Stimulated activated CD4-positive, alpha-beta T cell treated with anti-CD3 and anti-CD28 coated beads, Interleukin-15, amount 100 ng/mL, for 1 hour (primary cell): ENCODE data around the gene ATP6V1E1.

Experiments used
- DNase-seq, 2 donors: peaks; one replicate each; pipeline ENCODE4 v3.0.0-alpha.2; 2020; ENCODE audit warnings: low read depth in 1 of 2, low spot score in 1 of 2

ATP6V1E1 gene

DNA sequence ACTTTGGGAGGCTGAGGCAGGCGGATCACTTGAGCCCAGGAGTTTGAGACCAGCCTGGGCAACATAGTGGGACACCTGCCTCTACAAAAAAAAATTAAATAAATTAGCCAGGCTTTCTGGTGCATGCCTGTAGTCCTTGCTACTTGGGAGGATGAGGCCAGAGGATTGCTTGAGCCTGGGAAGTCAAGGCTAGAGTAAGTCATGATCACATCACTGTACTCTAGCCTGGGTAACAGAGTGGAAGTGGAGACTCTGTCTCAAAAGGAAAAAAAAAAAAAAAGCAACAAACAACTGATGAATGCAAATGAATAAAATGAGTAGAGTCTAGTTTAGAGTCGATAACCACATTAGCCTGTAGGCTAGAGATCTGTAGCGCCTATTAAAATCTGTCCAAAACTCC lies 6.1 kb upstream of the ATP6V1E1 start:
- no peak for DNase-seq

DNA sequence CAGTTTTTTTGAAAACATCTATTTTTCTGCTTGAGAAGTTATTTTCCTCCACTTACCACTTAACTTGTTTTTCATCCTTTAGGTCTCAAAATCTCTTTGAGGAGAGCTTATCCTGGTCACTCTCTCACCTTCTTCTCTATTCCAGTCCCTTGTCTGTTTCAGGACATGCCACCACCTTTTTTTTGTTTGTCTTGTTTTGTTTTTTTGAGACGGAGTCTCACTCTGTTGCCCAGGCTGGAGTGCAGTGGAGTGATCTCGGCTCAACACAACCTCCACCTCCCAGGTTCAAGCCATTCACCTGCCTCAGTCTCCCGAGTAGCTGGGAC lies 5.4 kb upstream of the ATP6V1E1 start:
- no peak for DNase-seq

DNA sequence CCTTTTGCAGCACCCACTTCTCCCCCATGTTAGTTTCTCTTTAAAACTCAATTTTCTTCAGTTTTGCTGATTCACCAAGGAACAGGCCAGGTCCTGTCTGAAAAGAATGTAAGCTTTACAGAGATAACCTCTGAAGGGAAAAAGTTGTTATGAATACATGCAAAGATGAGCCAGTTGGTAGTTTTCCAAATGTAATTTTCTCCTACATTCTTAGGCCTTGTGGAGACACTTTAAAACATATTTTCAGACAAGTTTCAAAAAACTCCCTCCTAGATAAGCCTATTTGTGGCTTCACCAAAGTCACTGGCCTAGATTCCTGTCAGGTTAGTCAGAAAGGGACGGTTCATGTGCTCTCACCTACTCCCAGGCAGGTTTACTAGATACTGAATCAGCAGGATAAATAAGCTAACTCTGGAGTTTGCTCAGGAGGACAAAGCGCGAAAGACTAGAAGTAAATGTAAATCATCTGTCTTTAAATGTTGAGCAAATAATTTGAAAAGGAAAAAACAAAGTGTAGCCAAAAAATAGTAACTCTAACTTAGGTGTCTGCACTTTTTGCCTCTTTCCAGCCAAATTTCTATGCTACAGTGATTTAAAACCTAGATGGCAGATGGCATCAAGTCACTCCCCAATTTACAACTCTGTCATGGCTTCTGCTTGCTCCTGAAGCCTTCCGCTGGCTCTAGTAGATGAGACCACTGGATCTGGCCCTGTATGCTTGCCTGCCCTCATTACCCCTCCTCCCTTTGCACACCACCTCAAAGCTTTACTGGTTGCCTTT lies 4.9 kb upstream of the ATP6V1E1 start:
- DNase-seq, result no peak

GRCh38 chr22:17631076-17631565 lies 2.6 kb upstream of the ATP6V1E1 start:
- no peak for DNase-seq

DNA sequence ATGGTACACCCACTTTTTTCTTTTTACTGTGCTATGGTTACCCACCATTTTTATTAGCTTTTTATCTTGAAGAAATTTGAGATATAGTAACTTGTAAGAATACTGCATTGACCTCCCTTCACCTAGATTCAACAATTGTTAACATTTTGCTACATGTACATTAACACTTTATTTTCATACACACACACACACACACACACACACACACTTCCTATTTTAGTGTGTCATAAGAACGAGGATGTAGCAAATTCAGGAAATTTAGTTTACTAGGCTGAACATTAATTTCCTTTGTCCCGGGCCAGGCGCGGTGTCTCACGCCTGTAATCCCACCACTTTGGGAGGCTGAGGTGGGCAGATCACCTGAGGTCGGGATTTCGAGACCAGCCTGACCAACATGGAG lies 1.1 kb upstream of the ATP6V1E1 start:
- DNase-seq, result no peak

DNA sequence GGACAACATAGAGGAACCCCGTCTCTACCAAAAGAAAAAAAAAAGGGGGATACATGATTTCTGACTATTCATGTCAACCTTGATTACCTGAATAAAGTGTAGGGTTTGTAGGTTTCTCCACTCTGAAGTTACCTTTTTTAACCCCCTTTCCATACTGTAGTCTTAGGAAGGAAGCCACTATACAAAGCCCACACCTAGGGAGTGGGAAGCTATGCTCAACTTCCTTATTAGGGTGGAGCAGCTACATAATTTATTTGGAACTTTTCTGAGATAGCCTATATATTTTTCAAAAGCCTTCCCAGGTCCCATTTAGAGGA lies 582 bp upstream of the ATP6V1E1 start:
- DNase-seq, result no peak

DNA sequence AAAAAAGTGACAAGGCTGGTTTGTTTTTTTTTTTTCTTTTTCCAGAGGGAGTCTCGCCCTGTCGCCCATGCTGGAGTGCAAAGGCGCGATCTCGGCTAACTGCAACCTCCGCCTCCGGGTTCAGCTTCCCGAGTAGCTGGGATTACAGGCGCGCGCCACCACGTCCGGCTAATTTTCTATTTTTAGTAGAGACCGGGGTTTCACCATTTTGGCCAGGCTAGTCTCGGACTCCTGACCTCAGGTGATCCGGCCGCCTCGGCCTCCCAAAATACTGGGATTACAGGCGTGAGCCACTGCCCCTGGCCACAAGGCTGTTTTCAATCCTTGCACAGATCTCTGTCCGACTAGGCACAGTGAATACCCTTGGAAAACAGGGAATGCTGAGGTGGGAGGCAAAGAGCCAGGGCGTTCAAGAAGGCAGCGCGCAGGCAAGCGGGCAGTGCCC lies 566 bp downstream of the ATP6V1E1 start:
- DNase-seq, result no peak

- no peak for DNase-seq
Observed at GRCh38 chr22:17613280-17613679, 15.3 kb downstream of the ATP6V1E1 start.

GRCh38 chr22:17612057-17612456 lies 16.5 kb downstream of the ATP6V1E1 start:
- DNase-seq, result no peak

DNA sequence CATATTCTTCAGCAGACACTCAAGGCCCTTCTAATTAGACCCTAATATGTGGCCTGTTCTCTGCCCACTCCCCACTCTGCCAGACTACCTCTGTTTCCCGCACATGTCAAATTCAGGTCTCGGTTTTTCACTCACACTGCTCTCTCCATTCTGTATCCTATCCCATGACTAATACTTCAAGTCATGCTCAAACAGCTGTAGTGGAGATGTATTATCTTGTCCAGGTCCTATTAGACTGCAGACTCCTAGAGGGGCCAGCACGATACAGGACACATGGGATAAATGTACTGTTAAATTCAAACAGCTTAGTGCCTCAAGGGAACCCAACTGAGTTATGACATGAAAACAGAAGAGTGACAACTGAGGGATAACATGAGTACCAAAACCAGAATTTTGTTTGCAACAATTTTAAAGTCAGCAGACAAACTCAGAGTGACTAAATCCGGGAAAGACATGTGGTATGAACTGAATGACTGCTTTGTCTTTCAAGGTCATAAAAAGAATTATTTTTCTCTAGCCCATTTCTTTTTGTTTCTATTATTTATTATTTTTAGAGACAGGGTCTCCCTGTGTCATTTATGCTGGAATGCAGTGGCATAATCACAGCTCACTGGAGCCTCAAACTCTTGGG lies 20.5 kb downstream of the ATP6V1E1 start:
- no peak for DNase-seq

GRCh38 chr22:17606496-17606895 lies 22.1 kb downstream of the ATP6V1E1 start:
- no peak for DNase-seq

GRCh38 chr22:17603668-17604067 lies 24.9 kb downstream of the ATP6V1E1 start:
- DNase-seq, result no peak

GRCh38 chr22:17601031-17601430 lies 27.5 kb downstream of the ATP6V1E1 start:
- no peak for DNase-seq

- DNase-seq, result no peak
Observed at GRCh38 chr22:17598318-17598717, 30.2 kb downstream of the ATP6V1E1 start.

DNA sequence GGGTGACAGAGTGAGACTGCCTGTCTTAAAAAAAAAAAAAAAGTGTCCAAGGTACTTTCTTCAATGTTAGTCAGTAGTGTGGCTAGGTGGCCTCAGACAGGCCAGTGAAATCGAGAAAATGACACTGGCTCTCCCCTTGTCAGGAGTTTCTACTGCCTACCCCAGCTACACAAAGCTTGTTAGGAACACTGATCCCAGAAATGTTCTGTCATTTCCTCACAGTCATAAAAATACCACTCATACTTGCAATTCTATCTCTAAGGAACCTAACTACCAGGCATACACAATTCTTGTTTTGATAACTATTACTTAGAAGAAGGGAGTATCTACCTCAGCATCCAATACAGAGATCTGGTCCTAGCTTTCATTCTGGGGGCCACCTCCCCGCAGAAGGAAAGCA lies 31.3 kb downstream of the ATP6V1E1 start:
- DNase-seq, result no peak

GRCh38 chr22:17596226-17596625 lies 32.3 kb downstream of the ATP6V1E1 start:
- DNase-seq, result no peak

GRCh38 chr22:17592201-17592600 lies 36.3 kb downstream of the ATP6V1E1 start:
- no peak for DNase-seq

GRCh38 chr22:17590586-17590985 lies 38.0 kb downstream of the ATP6V1E1 start:
- DNase-seq, result no peak

GRCh38 chr22:17589810-17590375 lies 38.7 kb downstream of the ATP6V1E1 start:
- DNase-seq, result no peak

DNA sequence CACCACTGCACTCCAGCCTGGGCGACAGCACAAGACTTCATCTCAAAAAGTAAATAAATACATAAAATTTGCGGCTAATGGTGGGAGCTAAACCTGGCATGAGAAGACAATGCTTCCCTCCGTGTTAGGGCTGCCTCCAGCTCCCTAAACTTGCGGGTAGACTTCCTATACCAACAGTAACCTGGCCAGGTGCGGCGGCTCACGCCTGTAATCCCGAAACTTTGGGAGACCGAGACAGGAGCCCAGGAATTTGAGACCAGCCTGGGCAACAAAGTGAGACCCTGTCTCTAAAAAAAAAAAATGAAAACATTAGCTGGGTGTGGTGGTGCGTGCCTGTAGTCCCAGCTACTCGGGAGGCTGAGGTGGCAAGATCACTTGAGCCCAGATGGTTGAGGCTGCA lies 39.9 kb downstream of the ATP6V1E1 start:
- no peak for DNase-seq

DNA sequence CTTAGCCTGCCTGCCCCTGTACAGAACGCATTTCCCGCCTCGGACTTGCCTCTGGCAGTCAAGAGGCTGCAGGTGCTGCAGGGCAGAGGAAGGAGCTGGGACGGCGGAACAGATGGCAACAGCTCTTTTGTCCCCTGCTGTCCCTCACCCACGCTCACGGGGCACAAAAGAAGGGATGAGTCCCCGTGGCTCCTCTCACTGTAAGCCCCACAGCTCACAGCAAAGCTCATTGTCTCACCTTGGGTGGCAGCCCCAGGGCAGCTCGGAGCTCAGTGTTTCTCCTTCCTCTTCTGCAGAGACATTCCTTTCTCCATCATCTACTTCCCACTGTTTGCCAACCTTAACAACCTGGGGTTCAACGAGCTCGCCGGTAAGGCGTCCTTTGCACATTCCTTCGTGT lies 40.9 kb downstream of the ATP6V1E1 start:
- DNase-seq, result no peak

GRCh38 chr22:17586831-17587440 lies 41.6 kb downstream of the ATP6V1E1 start:
- no peak for DNase-seq
